Testis (tissue), 2 donors: ENCODE measurements around the gene FKBP3.

Experiments
- CTCF ChIP-seq, 3 experiments: fragments of 450-650 bp in 2 of 3; fragments of 200-600 bp in 1 of 3; sonication (generic) in 1 of 3; IDR thresholded peaks; one replicate each; pipeline ENCODE4 v1.5.1; 2016 to 2019; ENCODE audit warnings: antibody characterized with exemption in 3 of 3, mild to moderate bottlenecking in 2 of 3, moderate library complexity in 1 of 3
- POLR2A ChIP-seq: fragments of 450-650 bp; IDR thresholded peaks from one replicate; pipeline ENCODE4 v1.6.1; 2017; ENCODE audit warnings: antibody characterized with exemption, mild to moderate bottlenecking, moderate library complexity

- TF ChIP-seq CTCF (IDR thresholded peaks at IDR 0.05) (no peak), POLR2A (no peak)
Observed at GRCh38 chr14:45135156-45135555, 875 bp upstream of the FKBP3 start.
